ENCODE results near the gene ARL17A. TPM values are rescaled to one million over a fixed set of nuclear protein-coding genes. Genes with fewer than 3 reads are reported as not detected.
"Not testable (repeated sequence)": the region's sequence is repeated elsewhere in the genome, so short reads cannot be mapped to it uniquely, and the experiment has no call there.

The ARL17A gene
- total RNA-seq, 2 experiments from 2014 or later: 24.0 to 25.6 TPM

DNA sequence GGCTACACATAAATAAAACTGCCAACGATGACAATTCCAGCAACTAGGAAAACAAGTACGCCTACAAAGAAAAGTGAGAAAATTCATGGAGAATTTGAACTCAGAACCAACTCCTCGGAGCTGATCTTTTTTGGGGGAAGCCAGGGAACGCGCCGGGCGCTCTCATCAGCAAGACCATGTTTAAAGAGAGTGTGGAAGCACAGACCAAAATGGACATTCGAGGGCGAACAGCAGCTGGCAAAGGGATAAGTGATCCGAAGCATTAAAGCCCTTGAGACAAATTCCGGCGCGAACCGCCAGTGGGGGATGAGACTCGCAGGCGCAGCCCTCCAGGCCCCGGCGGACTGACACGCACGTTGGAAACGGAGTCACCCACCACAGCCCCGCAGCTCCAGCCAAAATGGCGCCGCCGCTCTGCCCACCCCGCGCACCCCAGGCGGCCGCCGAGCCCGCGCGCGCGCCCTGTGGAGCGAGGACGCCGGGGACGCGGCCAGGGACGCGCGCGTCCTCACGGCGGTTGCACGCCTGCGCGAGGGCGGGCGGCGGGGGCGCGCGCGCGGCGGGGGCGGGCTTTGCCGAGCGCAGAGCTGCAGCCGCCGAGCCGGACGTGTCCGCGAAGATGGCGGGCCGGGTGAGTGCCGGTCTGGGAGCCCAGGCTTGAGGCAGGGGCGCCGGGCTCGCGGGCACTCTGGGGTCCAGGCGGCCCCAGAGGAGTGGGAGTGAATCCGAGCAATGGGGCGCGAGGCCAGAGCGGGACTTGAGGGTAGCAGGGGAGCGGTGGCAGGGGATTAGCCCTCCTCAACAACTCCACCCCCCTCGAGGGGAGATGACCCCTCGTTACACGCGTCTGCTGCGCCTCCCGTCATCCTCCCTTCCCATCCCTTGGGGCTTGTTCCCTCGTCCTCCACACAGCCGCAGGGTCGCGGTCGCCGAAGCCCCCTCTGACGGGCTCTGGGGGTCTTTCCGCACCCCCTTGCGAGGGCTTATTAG is 11.0 kb upstream of the ARL17A start, which contains the start of gene NSF:
Gene NSF, plus strand, starts transcription at position 513 of the 990 bp plus-strand sequence. Its CDS starts 107 bp downstream, at position 620.
- H3K9me3 Mint-ChIP-seq, H3K27ac Mint-ChIP-seq, DNase-seq, H3K4me3 Mint-ChIP-seq, H3K4me1 Mint-ChIP-seq, H3K36me3 Mint-ChIP-seq, H3K27me3 Mint-ChIP-seq, POLR2A ChIA-PET: not testable (repeated sequence)
- ATAC-seq (ENCODE audit: low read depth): peak; percentile 89

DNA sequence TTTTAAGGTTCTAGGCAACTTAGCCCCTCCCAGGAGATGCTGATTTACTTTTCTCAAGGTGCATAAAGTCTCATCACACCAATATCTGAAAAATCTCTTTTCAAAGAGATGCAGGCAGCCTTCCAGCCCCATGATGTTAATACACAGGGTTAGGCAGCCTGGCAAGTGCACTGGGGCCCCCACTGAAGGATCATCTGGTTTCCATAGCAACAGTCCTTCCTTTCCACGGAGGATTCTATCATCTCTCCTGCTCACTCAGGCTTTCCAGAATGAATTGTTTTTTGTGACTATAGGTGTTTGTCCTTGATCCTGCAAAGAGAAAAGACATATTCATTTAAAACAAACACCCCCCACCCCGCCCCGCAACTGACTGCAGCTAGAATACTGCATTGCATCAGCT is 6.0 kb upstream of the ARL17A start:
- H3K27me3 Mint-ChIP-seq; H3K4me3 Mint-ChIP-seq; ATAC-seq (ENCODE audit: low read depth); DNase-seq; POLR2A ChIA-PET; H3K36me3 Mint-ChIP-seq; H3K27ac Mint-ChIP-seq; H3K4me1 Mint-ChIP-seq; H3K9me3 Mint-ChIP-seq: not testable (repeated sequence)

DNA sequence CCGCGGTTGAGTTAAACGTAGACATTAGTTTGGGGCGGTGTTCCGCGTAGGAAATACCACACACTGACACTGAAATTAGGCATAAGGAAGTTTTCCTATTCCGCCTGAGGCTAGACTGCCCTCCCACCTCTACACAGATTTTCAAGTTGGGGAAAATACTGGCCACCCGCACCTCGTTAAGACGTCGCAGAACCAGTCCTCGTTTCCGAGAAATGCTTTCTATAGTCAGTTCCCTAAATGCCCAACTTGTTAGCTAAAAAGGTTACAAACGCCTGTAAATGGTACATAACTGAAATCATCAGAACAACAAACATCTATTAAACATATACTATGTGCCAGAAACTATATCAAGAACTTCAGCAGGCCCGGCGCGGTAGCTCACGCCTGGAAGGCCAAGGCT is 591 bp upstream of the ARL17A start:
- Mint-ChIP-seq H3K27ac (peak overlapping the region; percentile 75), H3K4me3 (peak overlapping the region; percentile 66)
- ATAC-seq (ENCODE audit: low read depth); POLR2A ChIA-PET; H3K27me3 Mint-ChIP-seq; H3K9me3 Mint-ChIP-seq; H3K4me1 Mint-ChIP-seq; H3K36me3 Mint-ChIP-seq; DNase-seq: not testable (repeated sequence)

DNA sequence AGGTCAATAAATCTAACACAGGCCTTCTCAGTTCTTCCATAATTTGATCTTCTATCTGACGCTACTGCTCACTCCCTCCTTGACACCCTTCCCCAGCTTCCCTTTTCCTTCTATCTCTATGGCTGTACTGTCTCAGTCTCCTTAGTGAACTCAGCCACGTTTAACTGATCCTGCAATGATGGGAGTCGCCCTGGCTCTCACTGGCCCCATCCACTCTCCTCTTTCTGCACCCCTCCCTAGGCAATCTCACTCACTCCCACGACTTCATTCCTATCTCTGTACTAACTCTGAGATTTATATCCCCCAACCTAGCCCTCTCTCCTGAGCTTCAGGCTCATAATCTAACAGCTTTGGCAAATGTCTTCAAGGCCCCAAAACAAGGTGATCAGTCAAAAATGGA is 7.7 kb downstream of the ARL17A start:
- POLR2A ChIA-PET; H3K9me3 Mint-ChIP-seq; H3K4me3 Mint-ChIP-seq; H3K4me1 Mint-ChIP-seq; H3K36me3 Mint-ChIP-seq; H3K27me3 Mint-ChIP-seq; ATAC-seq (ENCODE audit: low read depth); H3K27ac Mint-ChIP-seq; DNase-seq: not testable (repeated sequence)

GRCh38 chr17:46566980-46567379 is 12.5 kb downstream of the ARL17A start:
- H3K4me3 Mint-ChIP-seq; H3K27ac Mint-ChIP-seq; DNase-seq; H3K9me3 Mint-ChIP-seq; POLR2A ChIA-PET; H3K4me1 Mint-ChIP-seq; ATAC-seq (ENCODE audit: low read depth); H3K36me3 Mint-ChIP-seq; H3K27me3 Mint-ChIP-seq: not testable (repeated sequence)

DNA sequence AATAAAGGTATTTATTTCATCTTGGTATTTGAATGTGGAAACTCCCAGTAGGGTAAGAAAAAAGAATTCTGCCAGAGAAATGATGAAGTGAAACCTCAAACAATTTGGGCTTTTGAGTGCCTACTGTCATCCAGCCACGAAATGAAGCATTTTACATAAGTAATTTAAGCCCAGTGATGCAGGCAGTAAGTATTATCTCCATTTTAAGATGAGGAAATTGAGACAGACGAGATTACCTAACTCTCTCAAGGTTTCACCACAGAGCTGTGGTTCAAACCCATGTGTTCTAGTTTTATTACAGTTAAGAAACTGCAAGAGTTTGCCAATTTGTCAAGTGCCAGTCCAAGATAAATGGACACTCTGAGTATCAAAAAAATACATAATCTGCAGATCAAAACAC is 13.2 kb downstream of the ARL17A start:
- peak; percentile 36 for ATAC-seq (ENCODE audit: low read depth)
- H3K4me3 Mint-ChIP-seq, H3K36me3 Mint-ChIP-seq: not testable (repeated sequence)

DNA sequence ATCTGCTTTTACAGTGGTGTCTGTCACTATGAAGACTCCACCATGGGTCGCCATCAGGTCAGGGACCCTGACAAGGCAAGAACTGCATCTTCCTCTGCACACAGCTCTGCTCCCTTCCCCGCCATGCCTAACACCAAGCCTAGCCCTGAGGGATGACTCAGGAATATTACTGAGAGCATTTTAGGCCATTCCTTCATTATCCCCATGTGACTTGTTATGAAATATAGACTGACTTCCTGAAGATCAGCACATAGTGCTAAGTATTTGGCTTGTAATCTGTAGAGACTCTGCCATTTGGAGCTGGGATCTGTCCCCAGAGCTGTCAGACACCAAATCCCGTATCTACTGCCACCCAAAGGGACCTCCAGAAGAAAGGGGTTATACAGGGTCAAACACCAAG is 19.4 kb downstream of the ARL17A start:
- H3K4me3 Mint-ChIP-seq; POLR2A ChIA-PET; H3K27ac Mint-ChIP-seq; H3K4me1 Mint-ChIP-seq; H3K9me3 Mint-ChIP-seq; H3K36me3 Mint-ChIP-seq; DNase-seq; ATAC-seq (ENCODE audit: low read depth); H3K27me3 Mint-ChIP-seq: not testable (repeated sequence)

More for the DNA sequence above, 13.2 kb downstream of the ARL17A start:
- DNase-seq, H3K27me3 Mint-ChIP-seq, H3K4me1 Mint-ChIP-seq, POLR2A ChIA-PET, H3K9me3 Mint-ChIP-seq, H3K27ac Mint-ChIP-seq: not testable (repeated sequence)

DNA sequence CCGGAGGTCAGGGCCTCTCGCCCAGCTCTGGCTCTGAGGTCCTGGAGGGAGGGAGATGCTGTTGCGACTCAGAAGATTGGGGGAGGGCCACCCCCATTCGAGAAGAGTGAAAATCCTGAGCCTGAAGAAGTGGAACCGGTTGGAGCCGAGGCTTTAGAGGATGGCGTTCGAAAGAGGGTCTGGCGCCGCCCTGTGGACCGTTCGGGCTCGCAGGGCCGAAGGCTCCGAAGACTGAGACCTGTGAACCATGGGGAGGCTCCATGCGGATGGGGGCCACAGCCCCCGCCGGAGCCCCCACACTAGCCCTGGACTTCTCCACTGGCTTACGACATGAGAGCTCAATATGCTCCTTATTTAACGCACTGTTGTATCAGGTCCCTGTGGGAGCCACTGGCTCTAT is 20.3 kb downstream of the ARL17A start:
- ATAC-seq (ENCODE audit: low read depth); POLR2A ChIA-PET; H3K27ac Mint-ChIP-seq; H3K4me3 Mint-ChIP-seq; DNase-seq; H3K4me1 Mint-ChIP-seq; H3K9me3 Mint-ChIP-seq; H3K27me3 Mint-ChIP-seq; H3K36me3 Mint-ChIP-seq: not testable (repeated sequence)

GRCh38 chr17:46548607-46549006 is 30.9 kb downstream of the ARL17A start:
- DNase-seq; H3K4me3 Mint-ChIP-seq; H3K27ac Mint-ChIP-seq; ATAC-seq (ENCODE audit: low read depth); H3K27me3 Mint-ChIP-seq; H3K36me3 Mint-ChIP-seq; H3K4me1 Mint-ChIP-seq; POLR2A ChIA-PET; H3K9me3 Mint-ChIP-seq: not testable (repeated sequence)

- H3K36me3 Mint-ChIP-seq; POLR2A ChIA-PET; H3K9me3 Mint-ChIP-seq; DNase-seq; H3K4me1 Mint-ChIP-seq; H3K4me3 Mint-ChIP-seq; H3K27me3 Mint-ChIP-seq; ATAC-seq (ENCODE audit: low read depth); H3K27ac Mint-ChIP-seq: not testable (repeated sequence)
Measured at GRCh38 chr17:46534716-46535115, 44.8 kb downstream of the ARL17A start.

DNA sequence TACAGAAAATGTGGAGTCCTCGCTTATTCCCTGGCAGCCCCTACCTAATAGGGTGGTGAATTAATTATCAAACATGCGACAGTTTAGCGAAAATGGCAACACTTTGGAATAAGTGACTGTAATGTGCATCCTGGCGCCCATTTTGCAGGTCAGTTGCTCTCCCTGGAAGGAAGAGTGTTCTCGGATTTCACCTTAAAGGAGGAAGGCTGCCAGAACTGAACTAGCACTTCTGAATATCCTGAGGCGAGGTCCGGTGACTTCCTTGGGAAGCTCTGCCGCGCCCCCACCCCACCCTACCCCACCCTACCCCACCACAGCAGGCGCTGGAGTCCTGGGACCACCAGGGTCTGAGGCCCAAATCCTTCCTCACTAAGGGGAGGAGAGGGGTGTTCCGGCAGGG is 67.3 kb downstream of the ARL17A start, which contains the start of gene LRRC37A2:
Gene LRRC37A2, plus strand, starts transcription at position 301 of the 400 bp plus-strand sequence. CDS start 245 bp downstream, outside the sequence.
- H3K9me3 Mint-ChIP-seq; H3K4me1 Mint-ChIP-seq; DNase-seq; H3K27me3 Mint-ChIP-seq; POLR2A ChIA-PET; H3K36me3 Mint-ChIP-seq; ATAC-seq (ENCODE audit: low read depth); H3K4me3 Mint-ChIP-seq; H3K27ac Mint-ChIP-seq: not testable (repeated sequence)

DNA sequence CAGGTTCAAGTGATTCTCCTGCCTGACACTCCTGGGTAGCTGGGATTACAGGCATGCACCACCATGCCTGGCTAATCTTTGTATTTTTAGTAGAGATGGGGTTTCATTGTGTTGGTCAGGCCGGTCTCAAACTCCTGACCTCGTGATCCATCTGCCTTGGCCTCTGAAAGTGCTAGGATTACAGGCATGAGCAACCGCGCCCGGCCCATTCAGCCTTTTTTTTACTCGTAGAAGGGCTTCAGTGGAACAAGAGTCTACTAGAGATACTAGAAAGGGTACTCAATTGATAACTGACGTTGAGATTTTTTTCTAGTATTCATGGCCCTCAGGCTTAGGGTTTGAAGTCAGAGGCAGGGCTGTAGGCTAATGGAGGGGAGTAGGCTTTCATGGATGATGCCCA is 73.6 kb downstream of the ARL17A start:
- DNase-seq; ATAC-seq (ENCODE audit: low read depth); POLR2A ChIA-PET; H3K4me1 Mint-ChIP-seq; H3K27me3 Mint-ChIP-seq; H3K27ac Mint-ChIP-seq; H3K9me3 Mint-ChIP-seq; H3K4me3 Mint-ChIP-seq; H3K36me3 Mint-ChIP-seq: not testable (repeated sequence)

- H3K27me3 Mint-ChIP-seq; DNase-seq; H3K4me1 Mint-ChIP-seq; H3K27ac Mint-ChIP-seq; H3K36me3 Mint-ChIP-seq; H3K9me3 Mint-ChIP-seq; ATAC-seq (ENCODE audit: low read depth); POLR2A ChIA-PET; H3K4me3 Mint-ChIP-seq: not testable (repeated sequence)
Measured at GRCh38 chr17:46499437-46500139, 79.9 kb downstream of the ARL17A start.

DNA sequence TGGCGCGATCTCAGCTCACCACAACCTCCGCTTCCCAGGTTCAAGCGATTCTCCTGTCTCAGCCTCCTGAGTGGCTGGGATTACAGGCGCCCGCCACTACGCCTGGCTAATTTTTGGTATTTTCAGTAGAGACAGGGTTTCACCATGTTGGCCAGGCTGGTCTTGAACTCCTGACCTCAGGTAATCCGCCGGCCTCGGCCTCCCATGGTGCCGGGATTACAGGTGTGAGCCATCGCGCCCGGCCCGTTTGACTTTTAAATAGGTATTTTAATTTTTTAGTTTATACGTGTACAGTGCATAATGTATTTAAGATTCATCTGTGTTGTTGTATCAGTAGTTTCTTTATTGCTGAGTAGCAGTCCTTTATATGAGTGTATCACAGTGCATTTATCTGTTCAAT is 87.5 kb downstream of the ARL17A start:
- H3K27me3 Mint-ChIP-seq; H3K36me3 Mint-ChIP-seq; DNase-seq; POLR2A ChIA-PET; H3K4me1 Mint-ChIP-seq; ATAC-seq (ENCODE audit: low read depth); H3K27ac Mint-ChIP-seq; H3K9me3 Mint-ChIP-seq; H3K4me3 Mint-ChIP-seq: not testable (repeated sequence)

All from activated naive CD8-positive, alpha-beta T cell treated with anti-CD3 and anti-CD28 coated beads, Interleukin-2, amount 10 ng/mL, durations not matched to agents 7 days and 5 days (primary cell).